Body of pancreas (tissue), 4 donors: ENCODE measurements around the gene GFOD1. TPM values are rescaled to one million over a fixed set of nuclear protein-coding genes. Genes with fewer than 3 reads are reported as not detected.

Source experiments
- ATAC-seq: fragments of 150-250 bp; one replicate; pipeline ENCODE4 v1.9.1; 2016
- DNase-seq, 4 donors: peaks; one replicate each; pipeline ENCODE4 v3.0.0-alpha.2; 2019
- H3K27ac ChIP-seq, 4 donors: fragments of 200-600 bp; sonication (generic); 1 replicate in 3 of 4; 2 replicates in 1 of 4; pipeline versions ENCODE4 v1.5.1 to v1.6.1; 2016 to 2019; ENCODE audit warnings: mild to moderate bottlenecking in 1 of 4, mixed read lengths in 1 of 4, moderate library complexity in 1 of 4
- H3K27me3 ChIP-seq, 2 donors: fragments of 200-600 bp; sonication (generic); one replicate each; pipeline ENCODE4 v1.6.0; 2016; ENCODE audit warnings: mild to moderate bottlenecking in 1 of 2
- H3K36me3 ChIP-seq, 2 donors: fragments of 200-600 bp; sonication (generic); replicated peaks in 1 of 2; 2 replicates each; pipeline ENCODE4 v1.5.1; 2016; ENCODE audit warnings: low read depth in 2 of 2; ENCODE audit not compliant: insufficient read depth in 1 of 2
- H3K4me1 ChIP-seq: fragments of 200-600 bp; sonication (generic); one replicate; pipeline ENCODE4 v1.6.0; 2016
- H3K4me3 ChIP-seq, 2 donors: fragments of 200-600 bp; sonication (generic); 1 replicate in 1 of 2; 2 replicates in 1 of 2; pipeline ENCODE4 v1.5.1; 2016 to 2019
- H3K9me3 ChIP-seq, 3 donors: fragments of 200-600 bp; sonication (generic); 1 replicate in 2 of 3; 2 replicates in 1 of 3; pipeline ENCODE4 v1.5.1; 2016
- CTCF ChIP-seq, 7 experiments: fragments of 450-650 bp in 4 of 7; fragments of 200-600 bp in 3 of 7; sonication (generic) in 3 of 7; IDR thresholded peaks; one replicate each; pipeline ENCODE4 v1.5.1; 2016 to 2019; ENCODE audit warnings: antibody characterized with exemption in 7 of 7
- POLR2A ChIP-seq, 3 donors: fragments of 450-650 bp; IDR thresholded peaks; one replicate each; pipeline ENCODE4 v1.6.1; 2016; ENCODE audit warnings: antibody characterized with exemption in 3 of 3, mild to moderate bottlenecking in 2 of 3
- WGBS, 2 donors: methylation state at CpG; one replicate each; pipeline ENCODE4 v1.1.5; 2017; 5-methylcytosine and 5-hydroxymethylcytosine counted together
- intact Hi-C: fragments of 100-400 bp; cut with DNase I; formaldehyde crosslinking; loops from one replicate; pipeline ENCODE4 v1.15.1; 2023
- total RNA-seq, 2 donors: library from RNA; depleted of rRNA; stranded (reverse); fragments of >200 nt; gene quantifications; one replicate each; pipeline ENCODE4 v1.1.0, GENCODE V29; 2016

GFOD1 gene
- total RNA-seq, 2 donors from 2014 or later: 4.3 to 5.2 TPM

GRCh38 chr6:13338038-13338437 lies 149.4 kb downstream of the GFOD1 start:
- intact Hi-C loops: loop anchor here (10.0 kb wide), 1 partner anchor 237 kb away; the partner anchor contains the start of gene SIRT5
- DNase-seq (peak in 1 of 4 donors; percentile 20), ATAC-seq (no peak)
- peaks cover 0 to 5% (median 0%) of the 10 kb centered on the region in 3 donors for H3K9me3 ChIP-seq
- H3K27ac ChIP-seq: no peak overlapping the region
- WGBS, 2 donors: 68 to 80% methylated on average over 5 of the region's 5 CpGs
- no peaks in the 10 kb centered on the region for H3K36me3 ChIP-seq
- TF ChIP-seq CTCF (IDR thresholded peaks at IDR 0.05): no peak
- no peak for TF ChIP-seq POLR2A (IDR thresholded peaks at IDR 0.05)
- no peaks in the 10 kb centered on the region for H3K4me1 ChIP-seq
- H3K4me3 ChIP-seq: no peak overlapping the region
- no peaks in the 10 kb centered on the region for H3K27me3 ChIP-seq

- TF ChIP-seq CTCF (IDR thresholded peaks at IDR 0.05) (peak; percentile 71 to 96 (median 92)), POLR2A (IDR thresholded peaks at IDR 0.05) (no peak)
- no peak overlapping the region for H3K27ac ChIP-seq
- 27 to 32% methylated on average over 11 of the region's 11 CpGs for WGBS, 2 donors
- ATAC-seq (peak; percentile 84), DNase-seq (peak; percentile 66 to 88 (median 84))
- intact Hi-C loops: loop anchor here (10.0 kb wide), 1 partner anchor 238 kb away; the partner anchor contains the start of gene SIRT5
- no peaks in the 10 kb centered on the region for H3K4me1 ChIP-seq
- H3K36me3 ChIP-seq: no peaks in the 10 kb centered on the region
- H3K4me3 ChIP-seq: no peak overlapping the region
- H3K27me3 ChIP-seq: no peaks in the 10 kb centered on the region
- H3K9me3 ChIP-seq: peaks cover 0 to 3% (median 0%) of the 10 kb centered on the region in 3 donors
Measured at GRCh38 chr6:13336553-13336952, 150.8 kb downstream of the GFOD1 start.

GRCh38 chr6:13334953-13335352 lies 152.4 kb downstream of the GFOD1 start:
- intact Hi-C loops: loop anchor here (5.0 to 10.0 kb wide), 2 partner anchors 240 to 423 kb away; partner anchors contain the start of gene SIRT5
- Histone ChIP-seq H3K9me3 (no peaks in the 10 kb centered on the region), H3K27me3 (no peaks in the 10 kb centered on the region), H3K4me1 (no peaks in the 10 kb centered on the region), H3K4me3 (no peak overlapping the region), H3K27ac (no peak overlapping the region), H3K36me3 (no peaks in the 10 kb centered on the region)
- WGBS, 2 donors: 52 to 57% methylated on average over 3 of the region's 3 CpGs
- TF ChIP-seq CTCF (IDR thresholded peaks at IDR 0.05) (no peak), POLR2A (IDR thresholded peaks at IDR 0.05) (no peak)
- DNase-seq (no peak), ATAC-seq (no peak)

GRCh38 chr6:13332349-13332706 lies 155.1 kb downstream of the GFOD1 start:
- TF ChIP-seq POLR2A (IDR thresholded peaks at IDR 0.05) (no peak), CTCF (IDR thresholded peaks at IDR 0.05) (no peak)
- H3K27ac ChIP-seq: no peak overlapping the region
- DNase-seq (no peak), ATAC-seq (no peak)
- no peaks in the 10 kb centered on the region for H3K27me3 ChIP-seq
- intact Hi-C loops: loop anchor here (5.0 to 10.0 kb wide), 2 partner anchors 242 to 420 kb away; partner anchors contain the start of gene SIRT5
- H3K36me3 ChIP-seq: no peaks in the 10 kb centered on the region
- 52 to 71% methylated on average over 2 of the region's 2 CpGs for WGBS, 2 donors
- H3K4me1 ChIP-seq: peaks cover 12% of the 10 kb centered on the region
- no peaks in the 10 kb centered on the region for H3K9me3 ChIP-seq
- no peak overlapping the region for H3K4me3 ChIP-seq
